CD14-positive monocyte (primary cell): Measurements from ENCODE around the gene MYL12B. TPM values are rescaled to one million over a fixed set of nuclear protein-coding genes. Genes with fewer than 3 reads are reported as not detected.

ENCODE experiments used
- DNase-seq, 3 donors: peaks; one replicate each; pipeline ENCODE4 v3.0.0-alpha.2; 2011 to 2022
- H2AFZ ChIP-seq: 2 replicates; pipeline ENCODE4 v1.6.0; 2012; ENCODE audit warnings: mild to moderate bottlenecking, low read depth, low read length, inconsistent platforms; ENCODE audit not compliant: insufficient read depth, poor library complexity, severe bottlenecking
- H3K27ac ChIP-seq, 2 donors: 1 replicate in 1 of 2; 2 replicates in 1 of 2; pipeline ENCODE4 v1.5.1; 2012 to 2013; ENCODE audit warnings: low read length in 2 of 2, control low read depth in 1 of 2, inconsistent platforms in 1 of 2, low read depth in 1 of 2, mild to moderate bottlenecking in 1 of 2
- H3K27me3 ChIP-seq, 2 donors: one replicate each; pipeline versions ENCODE4 v1.6.0 to v1.6.1; 2011 to 2013; ENCODE audit warnings: low read length in 2 of 2; ENCODE audit not compliant: control insufficient read depth in 2 of 2, insufficient read depth in 2 of 2
- H3K36me3 ChIP-seq, 2 donors: replicated peaks in 1 of 2; 1 replicate in 1 of 2; 2 replicates in 1 of 2; pipeline versions ENCODE4 v1.5.1 to v1.6.1; 2012 to 2013; ENCODE audit warnings: low read length in 2 of 2, control low read depth in 1 of 2, inconsistent platforms in 1 of 2, mild to moderate bottlenecking in 1 of 2; ENCODE audit not compliant: insufficient read depth in 2 of 2, control insufficient read depth in 1 of 2
- H3K4me1 ChIP-seq, 2 donors: 1 replicate in 1 of 2; 2 replicates in 1 of 2; pipeline versions ENCODE4 v1.5.1 to v1.6.1; 2012 to 2013; ENCODE audit warnings: low read length in 2 of 2, control low read depth in 1 of 2, inconsistent platforms in 1 of 2, mild to moderate bottlenecking in 1 of 2, moderate library complexity in 1 of 2; ENCODE audit not compliant: insufficient read depth in 2 of 2, control insufficient read depth in 1 of 2
- H3K4me2 ChIP-seq: replicated peaks from 2 replicates; pipeline ENCODE3; 2012; ENCODE audit warnings: low read length, moderate library complexity, mild to moderate bottlenecking; ENCODE audit not compliant: poor library complexity, severe bottlenecking; ENCODE audit errors: extremely low read depth
- H3K4me3 ChIP-seq, 3 experiments: fragments of 200-600 bp in 1 of 3; sonication (generic) in 1 of 3; replicated peaks in 1 of 3; 1 replicate in 2 of 3; 2 replicates in 1 of 3; pipeline ENCODE4 v1.5.1; 2011 to 2013; ENCODE audit warnings: low read length in 3 of 3, mild to moderate bottlenecking in 3 of 3, control low read depth in 2 of 3, low read depth in 2 of 3, inconsistent platforms in 1 of 3, moderate library complexity in 1 of 3
- H3K79me2 ChIP-seq: 2 replicates; pipeline ENCODE4 v1.6.0; 2012; ENCODE audit warnings: mild to moderate bottlenecking, control low read depth, inconsistent platforms, low read length, moderate library complexity; ENCODE audit not compliant: insufficient read depth
- H3K9ac ChIP-seq: 2 replicates; pipeline ENCODE4 v1.6.0; 2017; ENCODE audit warnings: low read length, mild to moderate bottlenecking; ENCODE audit not compliant: insufficient read depth, poor library complexity, severe bottlenecking
- H3K9me3 ChIP-seq, 2 donors: replicated peaks in 1 of 2; 1 replicate in 1 of 2; 2 replicates in 1 of 2; pipeline versions ENCODE4 v1.5.1 to v1.6.1; 2012 to 2013; ENCODE audit warnings: low read length in 2 of 2, control low read depth in 1 of 2; ENCODE audit not compliant: control insufficient read depth in 1 of 2, insufficient read depth in 1 of 2
- H4K20me1 ChIP-seq: 2 replicates; pipeline ENCODE4 v1.6.0; 2012; ENCODE audit warnings: mild to moderate bottlenecking, low read length, control low read depth, moderate library complexity; ENCODE audit not compliant: insufficient read depth
- H3K27ac Mint-ChIP-seq, 7 donors: one replicate each; pipeline ENCODE4 v1.8.0; 2020; ENCODE audit warnings: mild to moderate bottlenecking in 7 of 7, mixed read lengths in 7 of 7, moderate library complexity in 6 of 7, inconsistent platforms in 2 of 7
- H3K27me3 Mint-ChIP-seq, 3 donors: one replicate each; pipeline ENCODE4 v1.8.0; 2021 to 2022; ENCODE audit warnings: low read depth in 3 of 3, mild to moderate bottlenecking in 3 of 3, mixed read lengths in 3 of 3, moderate library complexity in 3 of 3, inconsistent platforms in 1 of 3
- H3K36me3 Mint-ChIP-seq, 2 donors: one replicate each; pipeline ENCODE4 v1.8.0; 2020; ENCODE audit warnings: mixed read lengths in 2 of 2, inconsistent platforms in 1 of 2, mild to moderate bottlenecking in 1 of 2
- H3K4me1 Mint-ChIP-seq: one replicate; pipeline ENCODE4 v1.8.0; 2020; ENCODE audit warnings: mild to moderate bottlenecking, mixed read lengths
- H3K4me3 Mint-ChIP-seq, 2 donors: one replicate each; pipeline ENCODE4 v1.8.0; 2020; ENCODE audit warnings: mild to moderate bottlenecking in 2 of 2, mixed read lengths in 2 of 2, moderate library complexity in 1 of 2
- H3K9me3 Mint-ChIP-seq, 7 donors: one replicate each; pipeline ENCODE4 v1.8.0; 2020 to 2022; ENCODE audit warnings: mixed read lengths in 7 of 7, mild to moderate bottlenecking in 6 of 7, moderate library complexity in 6 of 7, inconsistent platforms in 2 of 7
- WGBS: methylation state at CpG from one replicate; pipeline ENCODE4 v1.1.5; 2013; ENCODE audit warnings: missing lambda C conversion rate; ENCODE audit not compliant: insufficient coverage; 5-methylcytosine and 5-hydroxymethylcytosine counted together
- intact Hi-C, 2 donors: fragments of 100-400 bp; cut with micrococcal nuclease; formaldehyde crosslinking; loops; one replicate each; pipeline versions ENCODE4 v1.15.0 to v1.15.1; 2023
- polyA plus RNA-seq, 3 donors: library from polyadenylated mRNA; depleted of rRNA in 1 of 3; unstranded in 2 of 3; stranded (reverse) in 1 of 3; fragments of 300-500 nt in 2 of 3; fragments of >200 nt in 1 of 3; fragmentation: Illumina TruSeq in 2 of 3; gene quantifications; 1 replicate in 2 of 3; 2 replicates in 1 of 3; pipeline ENCODE4 v1.2.3, GENCODE V29; 2012 to 2021
- TF ChIP-seq, protein P1 (sequence below): fragments of 200-600 bp; IDR thresholded peaks from one replicate; pipeline ENCODE4 v1.8.0; 2022; ENCODE audit warnings: antibody characterized with exemption, mild to moderate bottlenecking

Gene MYL12B
- polyA plus RNA-seq, 3 donors, result 295 to 814 (median 727) TPM

DNA sequence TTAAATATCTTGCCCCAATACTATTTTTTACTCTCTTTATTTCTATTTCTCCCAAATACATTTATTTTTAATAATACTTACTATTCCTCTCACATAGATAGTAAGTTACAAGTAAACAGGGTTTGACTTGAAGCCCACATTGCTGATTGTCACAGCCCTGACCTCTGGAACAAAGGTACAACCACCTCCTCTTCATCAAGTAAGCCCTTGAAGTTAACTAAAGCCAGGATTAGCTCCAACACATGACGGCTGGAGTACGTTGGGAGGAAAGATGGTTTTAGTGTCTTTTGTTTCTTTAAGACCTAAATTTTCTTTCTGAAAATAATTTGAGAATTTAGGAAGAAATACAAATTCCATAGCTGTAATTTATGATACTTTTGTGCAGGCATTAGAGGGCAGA lies 43.1 kb upstream of the MYL12B start:
- Histone ChIP-seq H3K4me3 (no peak overlapping the region), H3K9me3 (no peaks in the 10 kb centered on the region), H3K4me2 (no peak overlapping the region), H3K27ac (no peak overlapping the region), H3K79me2 (no peaks in the 10 kb centered on the region), H3K9ac (no peak overlapping the region), H2AFZ (no peak overlapping the region), H3K36me3 (no peaks in the 10 kb centered on the region), H4K20me1 (no peaks in the 10 kb centered on the region), H3K27me3 (no peaks in the 10 kb centered on the region), H3K4me1 (no peaks in the 10 kb centered on the region)
- no peak for DNase-seq
- no peak overlapping the region for H3K27ac Mint-ChIP-seq
- TF ChIP-seq, protein P1, sequence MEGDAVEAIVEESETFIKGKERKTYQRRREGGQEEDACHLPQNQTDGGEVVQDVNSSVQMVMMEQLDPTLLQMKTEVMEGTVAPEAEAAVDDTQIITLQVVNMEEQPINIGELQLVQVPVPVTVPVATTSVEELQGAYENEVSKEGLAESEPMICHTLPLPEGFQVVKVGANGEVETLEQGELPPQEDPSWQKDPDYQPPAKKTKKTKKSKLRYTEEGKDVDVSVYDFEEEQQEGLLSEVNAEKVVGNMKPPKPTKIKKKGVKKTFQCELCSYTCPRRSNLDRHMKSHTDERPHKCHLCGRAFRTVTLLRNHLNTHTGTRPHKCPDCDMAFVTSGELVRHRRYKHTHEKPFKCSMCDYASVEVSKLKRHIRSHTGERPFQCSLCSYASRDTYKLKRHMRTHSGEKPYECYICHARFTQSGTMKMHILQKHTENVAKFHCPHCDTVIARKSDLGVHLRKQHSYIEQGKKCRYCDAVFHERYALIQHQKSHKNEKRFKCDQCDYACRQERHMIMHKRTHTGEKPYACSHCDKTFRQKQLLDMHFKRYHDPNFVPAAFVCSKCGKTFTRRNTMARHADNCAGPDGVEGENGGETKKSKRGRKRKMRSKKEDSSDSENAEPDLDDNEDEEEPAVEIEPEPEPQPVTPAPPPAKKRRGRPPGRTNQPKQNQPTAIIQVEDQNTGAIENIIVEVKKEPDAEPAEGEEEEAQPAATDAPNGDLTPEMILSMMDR, result no peak
- intact Hi-C loops, result no loop called here
- peaks cover 0 to 8% (median 2%) of the 10 kb centered on the region in 7 donors for H3K9me3 Mint-ChIP-seq
- H3K36me3 Mint-ChIP-seq, result no peaks in the 10 kb centered on the region
- no peaks in the 10 kb centered on the region for H3K27me3 Mint-ChIP-seq
- H3K4me3 Mint-ChIP-seq, result no peak overlapping the region
- no peaks in the 10 kb centered on the region for H3K4me1 Mint-ChIP-seq
- no CpG with 5 or more reads among the region's 2 CpGs for WGBS

DNA sequence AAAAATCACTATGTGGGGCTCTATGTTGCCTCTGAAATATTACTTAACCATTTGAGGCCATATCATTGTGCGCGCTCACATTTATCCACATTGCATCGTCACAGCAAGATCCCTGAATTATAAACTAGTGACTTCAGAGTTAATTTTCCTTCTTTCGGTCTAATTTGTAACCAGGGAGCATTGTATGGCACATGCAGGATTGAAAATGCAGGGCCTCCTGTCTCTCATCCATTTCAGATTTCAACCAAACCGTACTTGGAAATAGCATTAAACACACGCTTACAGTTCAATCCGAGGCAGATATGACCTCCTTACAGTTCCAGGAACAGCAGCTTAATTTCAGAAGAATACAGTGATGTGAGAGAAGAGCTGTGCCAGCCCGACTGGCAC lies 42.7 kb upstream of the MYL12B start:
- peaks cover 0 to 8% (median 2%) of the 10 kb centered on the region in 7 donors for H3K9me3 Mint-ChIP-seq
- H3K4me1 Mint-ChIP-seq, result no peaks in the 10 kb centered on the region
- Histone ChIP-seq H2AFZ (no peak overlapping the region), H3K4me3 (no peak overlapping the region), H3K4me1 (no peaks in the 10 kb centered on the region), H3K4me2 (no peak overlapping the region), H3K27ac (no peak overlapping the region), H3K79me2 (no peaks in the 10 kb centered on the region), H3K27me3 (no peaks in the 10 kb centered on the region), H3K9ac (no peak overlapping the region), H3K9me3 (no peaks in the 10 kb centered on the region), H4K20me1 (no peaks in the 10 kb centered on the region), H3K36me3 (no peaks in the 10 kb centered on the region)
- H3K27me3 Mint-ChIP-seq, result no peaks in the 10 kb centered on the region
- no peak overlapping the region for H3K4me3 Mint-ChIP-seq
- no peaks in the 10 kb centered on the region for H3K36me3 Mint-ChIP-seq
- intact Hi-C loops, result no loop called here
- WGBS, result 100% methylated on average over 6 of the region's 8 CpGs
- no peak overlapping the region for H3K27ac Mint-ChIP-seq
- TF ChIP-seq, protein P1, result no peak
- no peak for DNase-seq
